ENCODE data around the gene DDX17.

The DDX17 gene

GRCh38 chr22:38506118-38506962 lies at the start of gene DDX17:
Gene DDX17 (minus strand): TSS chr22:38506311.
- DNase-seq = peak; percentile 94 to 97

GRCh38 chr22:38554281-38554680 lies 48.2 kb upstream of the DDX17 start:
- no peak for DNase-seq

GRCh38 chr22:38549101-38549894 lies 43.2 kb upstream of the DDX17 start:
- DNase-seq = peak in 1 of 2 donors; percentile 15

GRCh38 chr22:38540701-38541100 lies 34.6 kb upstream of the DDX17 start:
- DNase-seq = no peak

- DNase-seq = no peak
Observed at GRCh38 chr22:38531251-38531938, 25.3 kb upstream of the DDX17 start.

- no peak for DNase-seq
Observed at GRCh38 chr22:38524429-38524828, 18.3 kb upstream of the DDX17 start.

- no peak for DNase-seq
Observed at GRCh38 chr22:38523479-38523878, 17.4 kb upstream of the DDX17 start.

- DNase-seq = no peak
Observed at GRCh38 chr22:38523029-38523428, 16.9 kb upstream of the DDX17 start.

GRCh38 chr22:38519453-38520250 lies 13.5 kb upstream of the DDX17 start:
- no peak for DNase-seq

GRCh38 chr22:38518620-38519019 lies 12.5 kb upstream of the DDX17 start:
- no peak for DNase-seq

- DNase-seq = peak; percentile 47 to 51
Observed at GRCh38 chr22:38513063-38513462, 7.0 kb upstream of the DDX17 start.

GRCh38 chr22:38510416-38510970 lies 4.4 kb upstream of the DDX17 start:
- DNase-seq = no peak

GRCh38 chr22:38505541-38506117 lies 482 bp downstream of the DDX17 start:
- DNase-seq = peak; percentile 62 to 65

- DNase-seq = peak; percentile 75
Observed at GRCh38 chr22:38504731-38505540, 1.2 kb downstream of the DDX17 start.

- no peak for DNase-seq
Observed at GRCh38 chr22:38503021-38503420, 3.1 kb downstream of the DDX17 start.

GRCh38 chr22:38501797-38502672 lies 4.1 kb downstream of the DDX17 start:
- no peak for DNase-seq

GRCh38 chr22:38497869-38498268 lies 8.2 kb downstream of the DDX17 start:
- DNase-seq = no peak

- DNase-seq = no peak
Observed at GRCh38 chr22:38494939-38495338, 11.2 kb downstream of the DDX17 start.

GRCh38 chr22:38494498-38494897 lies 11.6 kb downstream of the DDX17 start:
- no peak for DNase-seq

Measured in CD4-positive, alpha-beta T cell treated with Interleukin-1 beta for 1 hour (primary cell).